Transverse colon (tissue), 4 donors: ENCODE data around the gene RUFY2. TPM values are rescaled to one million over a fixed set of nuclear protein-coding genes. Genes with fewer than 3 reads are reported as not detected.

ENCODE experiments used
- DNase-seq: peaks from one replicate; pipeline ENCODE4 v3.0.0-alpha.2; 2019
- H3K27ac ChIP-seq, 4 donors: fragments of 200-600 bp; sonication (generic); 2 replicates each; pipeline ENCODE4 v1.5.1; 2016 to 2018; ENCODE audit warnings: inconsistent platforms in 4 of 4
- H3K27me3 ChIP-seq: fragments of 200-600 bp; sonication (generic); 2 replicates; pipeline ENCODE4 v1.5.1; 2017; ENCODE audit warnings: inconsistent platforms
- H3K36me3 ChIP-seq, 4 donors: fragments of 200-600 bp; sonication (generic); 2 replicates each; pipeline ENCODE4 v1.5.1; 2017 to 2019; ENCODE audit warnings: inconsistent platforms in 4 of 4
- H3K4me1 ChIP-seq, 4 donors: fragments of 200-600 bp; sonication (generic); 2 replicates each; pipeline ENCODE4 v1.5.1; 2017 to 2020; ENCODE audit warnings: inconsistent platforms in 4 of 4
- H3K4me3 ChIP-seq, 4 donors: fragments of 200-600 bp; sonication (generic); 1 replicate in 1 of 4; 2 replicates in 3 of 4; pipeline versions ENCODE4 v1.5.1 to v1.6.1; 2017 to 2019; ENCODE audit warnings: inconsistent platforms in 4 of 4
- H3K9me3 ChIP-seq, 2 donors: fragments of 200-600 bp; sonication (generic); 2 replicates each; pipeline ENCODE4 v1.5.1; 2017 to 2019; ENCODE audit warnings: inconsistent platforms in 2 of 2
- CTCF ChIP-seq, 5 experiments: fragments of 200-600 bp in 3 of 5; fragments of 450-650 bp in 2 of 5; sonication (generic) in 3 of 5; IDR thresholded peaks; 1 replicate in 2 of 5; 2 replicates in 3 of 5; pipeline ENCODE4 v1.5.1; 2016 to 2017; ENCODE audit warnings: antibody characterized with exemption in 5 of 5, inconsistent platforms in 3 of 5, mild to moderate bottlenecking in 2 of 5, moderate library complexity in 1 of 5
- EP300 ChIP-seq: sonication (generic); formaldehyde crosslinking; IDR thresholded peaks from one replicate; pipeline ENCODE4 v1.6.1; 2017; ENCODE audit warnings: antibody characterized with exemption, low read depth
- POLR2A ChIP-seq: fragments of 450-650 bp; IDR thresholded peaks from one replicate; pipeline ENCODE4 v1.6.1; 2016; ENCODE audit warnings: antibody characterized with exemption, mild to moderate bottlenecking, moderate library complexity
- POLR2AphosphoS5 ChIP-seq, 3 donors: sonication (generic); formaldehyde crosslinking; IDR thresholded peaks; one replicate each; pipeline ENCODE4 v1.6.1; 2016; ENCODE audit warnings: antibody characterized with exemption in 3 of 3
- WGBS, 2 donors: methylation state at CpG; one replicate each; pipeline ENCODE4 v1.1.5; 2018; ENCODE audit warnings: low coverage in 1 of 2; 5-methylcytosine and 5-hydroxymethylcytosine counted together
- in situ Hi-C, 4 donors: fragments of 200-750 bp; cut with MboI; loops; one replicate each; pipeline versions ENCODE4 v1.15.0 to v1.15.1; 2017; ENCODE audit warnings: low sequenced_read_pairs in 3 of 4, low pct_ligation_motif_present in 1 of 4, low pct_unique_long_range_greater_than_20kb in 1 of 4
- intact Hi-C: fragments of 100-400 bp; cut with DNase I; formaldehyde crosslinking; loops from one replicate; pipeline ENCODE4 v1.15.1; 2023; ENCODE audit warnings: low total_unique reads
- total RNA-seq, 4 donors: library from RNA; depleted of rRNA; stranded (reverse); fragments of >200 nt; gene quantifications; one replicate each; pipeline ENCODE4 v1.1.0, GENCODE V29; 2016

RUFY2 gene
- total RNA-seq, 4 donors from 2014 or later = 7.9 to 34.8 (median 22.8) TPM

- H3K9me3 ChIP-seq = no peaks in the 10 kb centered on the region
- intact Hi-C loops = no loop called here
- no peaks in the 10 kb centered on the region for H3K4me1 ChIP-seq
- DNase-seq = no peak
- 85 to 86% methylated on average over 2 of the region's 2 CpGs for WGBS, 2 donors
- TF ChIP-seq POLR2A (no peak), CTCF (IDR thresholded peaks at IDR 0.05) (no peak), POLR2AphosphoS5 (IDR thresholded peaks at IDR 0.05) (no peak), EP300 (no peak)
- no peak overlapping the region for H3K4me3 ChIP-seq
- in situ Hi-C loops = no loop called here
- no peak overlapping the region for H3K27ac ChIP-seq
- peaks cover 0 to 53% (median 24%) of the 10 kb centered on the region in 4 donors for H3K36me3 ChIP-seq
- no peaks in the 10 kb centered on the region for H3K27me3 ChIP-seq
Observed at GRCh38 chr10:68385740-68386139, 21.3 kb downstream of the RUFY2 start.

- TF ChIP-seq POLR2A = no peak
- TF ChIP-seq EP300 = no peak
- TF ChIP-seq CTCF (IDR thresholded peaks at IDR 0.05) = no peak
- TF ChIP-seq POLR2AphosphoS5 (IDR thresholded peaks at IDR 0.05) = no peak
- no peaks in the 10 kb centered on the region for H3K4me1 ChIP-seq
- intact Hi-C loops = no loop called here
- 100% methylated on average over 1 of the region's 1 CpG for WGBS, 2 donors
- no peaks in the 10 kb centered on the region for H3K27me3 ChIP-seq
- no peak overlapping the region for H3K4me3 ChIP-seq
- peaks cover 0 to 71% (median 13%) of the 10 kb centered on the region in 4 donors for H3K36me3 ChIP-seq
- in situ Hi-C loops = no loop called here
- H3K9me3 ChIP-seq = peaks cover 0 to 4% of the 10 kb centered on the region in 2 donors
- DNase-seq = no peak
- no peak overlapping the region for H3K27ac ChIP-seq
Observed at GRCh38 chr10:68371604-68372003, 35.5 kb downstream of the RUFY2 start.

- no peaks in the 10 kb centered on the region for H3K27me3 ChIP-seq
- no peak overlapping the region for H3K27ac ChIP-seq
- WGBS, 2 donors = 88 to 100% methylated on average over 1 to 2 of the region's 2 CpGs
- intact Hi-C loops = no loop called here
- no peak overlapping the region for H3K4me3 ChIP-seq
- H3K36me3 ChIP-seq = peaks cover 0 to 50% (median 19%) of the 10 kb centered on the region in 4 donors
- in situ Hi-C loops = no loop called here
- TF ChIP-seq EP300 (no peak), CTCF (IDR thresholded peaks at IDR 0.05) (no peak), POLR2AphosphoS5 (IDR thresholded peaks at IDR 0.05) (no peak), POLR2A (no peak)
- DNase-seq = no peak
- no peaks in the 10 kb centered on the region for H3K4me1 ChIP-seq
- H3K9me3 ChIP-seq = no peaks in the 10 kb centered on the region
Observed at GRCh38 chr10:68367121-68367520, 40.0 kb downstream of the RUFY2 start.

GRCh38 chr10:68366600-68366999, 40.5 kb downstream of the RUFY2 start:
- Histone ChIP-seq H3K9me3 (no peaks in the 10 kb centered on the region), H3K4me1 (no peaks in the 10 kb centered on the region), H3K27ac (no peak overlapping the region), H3K27me3 (no peaks in the 10 kb centered on the region), H3K36me3 (peaks cover 0 to 50% (median 19%) of the 10 kb centered on the region in 4 donors), H3K4me3 (no peak overlapping the region)
- no peak for DNase-seq
- 98% methylated on average over 5 of the region's 5 CpGs for WGBS, 2 donors
- intact Hi-C loops = no loop called here
- in situ Hi-C loops = no loop called here
- TF ChIP-seq POLR2AphosphoS5 (IDR thresholded peaks at IDR 0.05) (no peak), EP300 (no peak), CTCF (IDR thresholded peaks at IDR 0.05) (no peak), POLR2A (no peak)
